OCI-LY3 (cell line): ENCODE data around the gene RNF144A.

Experiments used
- H2AFZ ChIP-seq: fragments of 200-600, 300-600 bp; shearing (Covaris generic); 2 replicates; pipeline ENCODE4 v1.6.0; 2014; ENCODE audit warnings: antibody characterized with exemption, low read depth, low read length
- H3K27ac ChIP-seq: fragments of 200-600, 300-600 bp; sonication (generic); 2 replicates; pipeline ENCODE4 v1.5.1; 2014; ENCODE audit warnings: mild to moderate bottlenecking, low read length, moderate library complexity, mixed read lengths
- H3K27me3 ChIP-seq: fragments of 200-600, 300-600 bp; sonication (generic); 2 replicates; pipeline ENCODE4 v1.6.1; 2014; ENCODE audit warnings: low read depth, low read length, mixed read lengths
- H3K36me3 ChIP-seq: fragments of 200-600, 300-600 bp; sonication (generic); replicated peaks from 2 replicates; pipeline ENCODE3; 2014; ENCODE audit warnings: low read depth, low read length, mixed read lengths
- H3K4me1 ChIP-seq: fragments of 300-600, 200-600 bp; sonication (generic); 2 replicates; pipeline ENCODE4 v1.6.1; 2014; ENCODE audit warnings: low read length, mixed read lengths
- H3K4me2 ChIP-seq: fragments of 200-600, 300-600 bp; sonication (generic); 2 replicates; pipeline ENCODE4 v1.6.1; 2014; ENCODE audit warnings: low read length, mixed read lengths
- H3K4me3 ChIP-seq: fragments of 300-600, 200-600 bp; sonication (generic); 2 replicates; pipeline ENCODE4 v1.5.1; 2014; ENCODE audit warnings: antibody characterized with exemption, mild to moderate bottlenecking, low read length, moderate library complexity
- H3K79me2 ChIP-seq: fragments of 300-600, 200-600 bp; shearing (Covaris generic); 2 replicates; pipeline ENCODE4 v1.6.1; 2014; ENCODE audit warnings: mild to moderate bottlenecking, low read length, mixed read lengths
- H3K9ac ChIP-seq: fragments of 300-600, 200-600 bp; shearing (Covaris generic); 2 replicates; pipeline ENCODE4 v1.6.0; 2014; ENCODE audit warnings: mild to moderate bottlenecking, low read length, moderate library complexity
- H3K9me3 ChIP-seq: fragments of 200-600, 300-600 bp; shearing (Covaris generic); 2 replicates; pipeline ENCODE4 v1.6.1; 2014; ENCODE audit warnings: low read length, mixed read lengths; ENCODE audit not compliant: insufficient read depth
- H4K20me1 ChIP-seq: fragments of 200-600, 300-600 bp; sonication (generic); 2 replicates; pipeline ENCODE4 v1.6.1; 2016; ENCODE audit warnings: low read length, mixed read lengths; ENCODE audit not compliant: insufficient read depth
- CTCF ChIP-seq: fragments of 200-600, 300-600 bp; sonication (generic); IDR thresholded peaks from 2 replicates; pipeline ENCODE4 v1.5.1; 2014; ENCODE audit warnings: antibody characterized with exemption, low read length, low read depth
- EZH2phosphoT487 ChIP-seq: fragments of 200-600 bp; shearing (Covaris generic); IDR thresholded peaks from 2 replicates; pipeline ENCODE4 v1.6.1; 2018; ENCODE audit warnings: antibody characterized with exemption, mixed run types, low read depth

Gene RNF144A

GRCh38 chr2:6917761-6918421 is 679 bp downstream of the RNF144A start:
- H4K20me1 ChIP-seq, result no peaks in the 10 kb centered on the region
- no peak overlapping the region for H3K4me3 ChIP-seq
- H3K4me1 ChIP-seq, result no peaks in the 10 kb centered on the region
- no peak overlapping the region for H3K27ac ChIP-seq
- no peaks in the 10 kb centered on the region for H3K27me3 ChIP-seq
- no peak for TF ChIP-seq EZH2phosphoT487
- no peak for TF ChIP-seq CTCF
- no peak overlapping the region for H2AFZ ChIP-seq
- no peak overlapping the region for H3K4me2 ChIP-seq
- no peaks in the 10 kb centered on the region for H3K9me3 ChIP-seq
- H3K79me2 ChIP-seq, result no peaks in the 10 kb centered on the region
- no peak overlapping the region for H3K9ac ChIP-seq
- H3K36me3 ChIP-seq, result no peaks in the 10 kb centered on the region

GRCh38 chr2:6919901-6920742 is 2.9 kb downstream of the RNF144A start:
- no peak overlapping the region for H3K4me2 ChIP-seq
- H3K27me3 ChIP-seq, result no peaks in the 10 kb centered on the region
- H3K9ac ChIP-seq, result no peak overlapping the region
- no peaks in the 10 kb centered on the region for H4K20me1 ChIP-seq
- no peaks in the 10 kb centered on the region for H3K36me3 ChIP-seq
- H3K79me2 ChIP-seq, result no peaks in the 10 kb centered on the region
- H3K9me3 ChIP-seq, result no peaks in the 10 kb centered on the region
- H2AFZ ChIP-seq, result no peak overlapping the region
- no peaks in the 10 kb centered on the region for H3K4me1 ChIP-seq
- no peak overlapping the region for H3K27ac ChIP-seq
- TF ChIP-seq CTCF, result no peak
- H3K4me3 ChIP-seq, result no peak overlapping the region

- Histone ChIP-seq H3K9me3 (no peaks in the 10 kb centered on the region), H3K27ac (no peak overlapping the region), H3K79me2 (no peaks in the 10 kb centered on the region), H3K4me2 (no peak overlapping the region), H3K4me3 (no peak overlapping the region), H3K36me3 (no peaks in the 10 kb centered on the region), H3K4me1 (no peaks in the 10 kb centered on the region), H2AFZ (no peak overlapping the region), H3K9ac (no peak overlapping the region), H3K27me3 (no peaks in the 10 kb centered on the region), H4K20me1 (no peaks in the 10 kb centered on the region)
- TF ChIP-seq EZH2phosphoT487 (no peak), CTCF (no peak)
Measured at GRCh38 chr2:6920743-6921064, 3.5 kb downstream of the RNF144A start.

GRCh38 chr2:6921321-6921922 is 4.2 kb downstream of the RNF144A start:
- Histone ChIP-seq H2AFZ (no peak overlapping the region), H3K36me3 (no peaks in the 10 kb centered on the region), H3K9ac (no peak overlapping the region), H3K27ac (no peak overlapping the region), H4K20me1 (no peaks in the 10 kb centered on the region), H3K4me1 (no peaks in the 10 kb centered on the region), H3K79me2 (no peaks in the 10 kb centered on the region), H3K9me3 (no peaks in the 10 kb centered on the region), H3K4me2 (no peak overlapping the region), H3K27me3 (no peaks in the 10 kb centered on the region), H3K4me3 (no peak overlapping the region)
- TF ChIP-seq CTCF, result no peak
- no peak for TF ChIP-seq EZH2phosphoT487
